NCI-H2196 treated with DMSO at 0.1 percent for 48 hours (cell line): Measurements from ENCODE around the gene KCNC3.

Experiments
- DNase-seq: peaks from one replicate; lab custom pipeline; 2025; ENCODE audit not compliant: unreplicated experiment; lab: John Stamatoyannopoulos, UW

Gene KCNC3

DNA sequence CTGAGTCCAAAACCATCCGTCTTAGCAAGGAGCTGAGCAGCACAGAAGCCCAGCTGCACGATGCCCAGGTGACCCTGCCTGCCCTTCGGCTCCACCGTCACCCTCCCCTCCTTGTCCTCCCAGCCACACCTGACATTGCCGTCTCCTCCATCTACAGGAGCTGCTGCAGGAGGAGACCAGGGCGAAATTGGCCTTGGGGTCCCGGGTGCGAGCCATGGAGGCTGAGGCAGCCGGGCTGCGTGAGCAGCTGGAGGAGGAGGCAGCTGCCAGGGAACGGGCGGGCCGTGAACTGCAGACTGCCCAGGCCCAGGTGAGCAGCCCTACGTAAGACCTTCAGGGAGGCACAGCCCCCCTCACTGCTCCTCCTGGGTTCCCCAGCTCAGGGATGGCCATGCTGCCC is 49.1 kb downstream of the KCNC3 start:
- DNase-seq, result no peak

DNA sequence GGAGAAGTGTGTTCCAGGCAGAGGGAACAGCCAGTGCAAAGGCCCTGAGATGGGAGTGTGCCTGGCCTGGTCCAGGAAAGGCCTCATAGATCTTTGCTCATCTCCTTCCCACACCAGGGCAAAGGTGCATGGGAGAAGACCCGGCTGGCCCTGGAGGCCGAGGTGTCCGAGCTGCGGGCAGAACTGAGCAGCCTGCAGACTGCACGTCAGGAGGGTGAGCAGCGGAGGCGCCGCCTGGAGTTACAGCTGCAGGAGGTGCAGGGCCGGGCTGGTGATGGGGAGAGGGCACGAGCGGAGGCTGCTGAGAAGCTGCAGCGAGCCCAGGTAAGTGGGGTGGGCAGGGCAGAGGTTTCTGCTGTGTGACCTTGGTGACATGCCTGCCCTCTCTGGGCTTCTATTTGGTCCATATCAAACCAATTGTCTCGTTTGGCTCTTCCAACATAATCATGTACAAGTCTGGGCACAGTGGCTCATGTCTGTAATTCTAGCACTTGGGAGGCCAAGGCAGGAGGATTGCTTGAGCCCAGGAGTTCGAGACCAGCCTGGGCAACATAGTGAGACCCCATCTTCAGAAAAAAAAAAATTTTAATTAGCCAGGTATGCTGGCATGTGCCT is 51.1 kb downstream of the KCNC3 start:
- no peak for DNase-seq

DNA sequence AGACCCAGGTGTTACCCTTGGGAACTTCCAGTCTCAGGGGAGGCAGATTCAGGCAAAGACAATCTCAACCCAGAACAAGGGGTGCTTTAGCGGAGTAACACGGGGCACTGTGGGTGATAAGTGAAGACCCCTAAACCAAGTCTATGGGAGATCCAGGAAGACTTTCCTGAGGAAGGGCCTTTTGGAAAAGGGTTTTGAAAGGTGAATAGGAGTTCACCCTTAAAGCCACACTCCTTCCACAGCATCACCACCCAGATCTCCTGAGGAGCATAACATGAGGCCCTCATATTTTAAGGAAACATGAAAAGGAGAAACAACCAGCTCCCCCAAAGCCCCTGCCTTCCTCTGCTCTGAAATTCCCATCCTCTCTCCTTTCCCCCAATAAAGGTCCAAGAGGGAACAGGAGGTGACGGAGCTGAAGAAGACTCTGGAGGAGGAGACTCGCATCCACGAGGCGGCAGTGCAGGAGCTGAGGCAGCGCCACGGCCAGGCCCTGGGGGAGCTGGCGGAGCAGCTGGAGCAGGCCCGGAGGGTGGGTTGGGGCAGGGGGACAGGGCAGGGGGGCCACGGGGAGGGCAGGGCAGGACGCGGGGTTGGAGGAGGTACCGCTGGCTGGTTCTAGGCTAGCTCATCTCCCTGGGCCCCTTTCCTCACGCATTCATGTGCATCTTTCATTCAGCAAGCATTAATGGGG is 52.7 kb downstream of the KCNC3 start:
- no peak for DNase-seq

DNA sequence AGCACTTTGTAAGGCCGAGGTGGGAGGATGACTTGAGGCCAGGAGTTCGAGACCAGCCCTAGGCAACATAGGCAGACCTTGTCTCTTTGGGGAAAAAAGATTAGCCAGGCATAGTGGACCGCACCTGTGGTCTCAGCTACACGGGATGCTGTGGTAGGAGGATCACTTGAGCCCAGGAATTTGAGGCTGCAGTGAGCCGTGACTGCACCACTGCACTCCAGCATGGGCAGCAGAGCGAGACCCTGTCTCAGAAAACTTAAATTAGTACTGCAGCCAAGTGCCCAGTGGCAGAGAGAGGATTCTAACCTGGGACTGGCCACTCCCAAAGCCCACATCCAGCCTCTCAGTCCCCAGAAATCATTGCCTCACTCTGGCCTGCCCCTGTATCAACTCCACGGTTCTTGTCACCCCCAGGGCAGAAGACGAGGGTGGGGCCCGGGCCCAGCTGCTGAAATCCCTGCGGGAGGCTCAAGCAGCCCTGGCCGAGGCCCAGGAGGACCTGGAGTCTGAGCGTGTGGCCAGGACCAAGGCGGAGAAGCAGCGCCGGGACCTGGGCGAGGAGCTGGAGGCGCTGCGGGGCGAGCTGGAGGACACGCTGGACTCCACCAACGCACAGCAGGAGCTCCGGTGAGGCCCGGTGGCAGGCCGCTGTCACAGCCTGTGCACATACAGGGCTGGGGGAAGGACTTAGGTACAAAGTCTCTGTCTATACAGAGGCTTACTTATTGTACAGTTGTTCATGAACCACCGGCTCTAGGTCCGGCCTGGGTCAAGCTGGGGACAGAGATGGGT is 53.4 kb downstream of the KCNC3 start:
- no peak for DNase-seq

DNA sequence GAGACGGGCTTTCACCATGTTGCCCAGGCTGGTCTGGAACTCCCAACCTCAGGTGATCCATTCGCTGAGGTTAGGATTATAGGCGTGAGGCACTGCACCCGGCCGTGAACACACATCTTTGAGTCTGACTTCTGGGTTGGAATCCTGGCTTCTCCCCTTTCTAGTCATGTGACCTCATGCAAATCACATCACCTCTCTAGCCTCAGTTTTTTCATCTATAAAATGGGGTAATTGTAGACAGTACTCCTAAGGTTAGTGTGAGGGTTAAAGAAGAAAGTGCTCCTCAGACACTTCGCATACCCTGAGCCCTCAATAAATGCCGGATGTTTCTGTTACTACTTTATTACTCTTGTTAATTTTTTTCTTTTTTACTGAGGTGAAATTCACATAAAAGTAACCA is 55.4 kb downstream of the KCNC3 start:
- DNase-seq, result no peak

DNA sequence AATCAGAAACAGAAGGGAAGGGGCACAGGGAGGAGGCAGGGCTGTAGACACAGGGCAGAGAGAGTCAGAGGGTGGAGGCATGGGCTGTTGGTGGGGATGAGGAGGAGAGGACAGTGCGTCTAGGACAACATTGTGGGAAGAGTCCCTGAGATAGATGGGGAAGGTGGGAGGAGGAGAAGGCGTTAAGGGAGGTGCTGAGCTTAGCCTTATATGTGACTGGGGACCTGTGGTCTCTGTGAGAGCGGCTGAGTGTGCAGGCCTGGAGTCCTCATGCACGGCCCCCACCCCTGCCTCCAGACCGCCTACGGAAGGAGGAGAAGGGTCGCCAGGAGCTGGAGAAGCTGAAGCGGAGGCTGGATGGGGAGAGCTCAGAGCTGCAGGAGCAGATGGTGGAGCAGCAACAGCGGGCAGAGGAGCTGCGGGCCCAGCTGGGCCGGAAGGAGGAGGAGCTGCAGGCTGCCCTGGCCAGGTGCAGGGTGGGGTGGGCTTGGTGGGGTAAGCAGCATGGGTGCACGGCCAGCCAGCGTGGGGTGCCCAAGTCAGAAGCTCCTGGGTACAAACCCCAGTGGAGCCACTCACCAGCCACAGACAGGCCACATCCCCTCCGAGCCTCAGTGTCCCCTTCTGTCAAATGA is 56.8 kb downstream of the KCNC3 start:
- DNase-seq, result no peak

DNA sequence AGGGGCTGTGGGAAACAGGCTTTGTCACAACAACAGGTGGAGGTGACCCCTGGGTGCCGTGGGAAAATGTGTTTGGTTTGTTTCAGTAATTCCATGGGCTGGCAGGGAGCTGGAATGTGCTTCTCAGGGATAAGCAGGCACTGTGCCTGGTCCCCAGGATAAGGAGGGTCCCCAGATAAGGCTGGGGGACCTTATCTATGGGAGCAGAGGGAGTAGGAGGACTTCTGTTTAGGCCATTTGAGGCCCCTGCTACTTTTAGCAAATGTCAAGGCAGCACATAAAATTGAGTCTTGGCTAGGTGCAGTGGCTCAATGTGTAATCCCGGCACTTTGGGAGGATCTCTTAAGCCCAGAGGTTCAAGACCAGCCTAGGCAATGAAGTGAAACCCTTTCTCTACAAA is 59.5 kb downstream of the KCNC3 start:
- no peak for DNase-seq

DNA sequence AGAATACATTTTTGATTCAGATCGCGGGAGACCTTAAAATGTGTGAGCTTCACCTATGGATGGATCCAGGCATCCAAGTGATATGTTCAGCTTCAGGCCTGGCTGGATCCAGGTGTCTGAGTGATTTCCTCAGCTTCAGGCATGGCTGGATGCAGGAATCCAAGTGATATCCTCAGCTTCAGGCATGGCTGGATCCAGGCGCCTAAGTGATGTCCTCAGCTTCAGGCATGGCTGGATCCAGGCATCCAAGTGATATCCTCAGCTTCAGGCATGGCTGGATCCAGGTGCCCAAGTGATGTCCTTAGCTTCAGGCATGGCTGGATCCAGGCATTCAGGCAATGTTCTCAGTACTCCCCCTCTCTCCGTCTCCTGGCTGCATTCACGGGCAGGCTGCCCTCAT is 60.7 kb downstream of the KCNC3 start:
- no peak for DNase-seq

DNA sequence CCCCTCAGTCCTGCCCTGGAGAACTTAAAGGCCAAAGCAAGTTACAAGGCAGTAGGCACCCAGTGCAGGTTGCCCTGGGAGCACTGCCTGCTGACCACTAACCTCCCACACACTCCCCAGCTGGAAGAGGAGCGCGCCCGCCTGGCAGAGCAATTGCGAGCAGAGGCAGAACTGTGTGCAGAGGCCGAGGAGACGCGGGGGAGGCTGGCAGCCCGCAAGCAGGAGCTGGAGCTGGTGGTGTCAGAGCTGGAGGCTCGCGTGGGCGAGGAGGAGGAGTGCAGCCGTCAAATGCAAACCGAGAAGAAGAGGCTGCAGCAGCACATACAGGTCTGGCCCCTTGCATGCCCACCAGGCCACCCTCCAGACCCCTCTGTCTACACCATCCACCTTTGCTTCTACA is 61.1 kb downstream of the KCNC3 start:
- no peak for DNase-seq

DNA sequence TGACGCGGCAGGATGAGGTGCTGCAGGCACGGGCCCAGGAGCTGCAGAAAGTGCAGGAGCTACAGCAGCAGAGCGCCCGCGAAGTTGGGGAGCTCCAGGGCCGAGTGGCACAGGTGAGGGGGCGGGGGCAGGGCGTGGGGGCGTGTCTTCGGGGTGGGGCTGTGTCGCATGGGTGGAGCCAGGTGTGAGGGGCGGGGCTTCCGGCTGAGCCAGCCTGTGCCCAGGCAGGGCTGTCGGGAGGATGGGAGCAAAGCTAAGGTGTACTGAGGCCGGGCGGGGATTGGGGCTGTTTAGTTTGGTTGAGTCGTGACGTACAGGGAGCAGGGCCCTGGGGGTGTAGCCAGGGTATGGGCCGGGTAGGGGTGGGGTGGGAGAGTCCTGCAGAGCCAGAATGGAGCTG is 62.3 kb downstream of the KCNC3 start:
- DNase-seq, result no peak

DNA sequence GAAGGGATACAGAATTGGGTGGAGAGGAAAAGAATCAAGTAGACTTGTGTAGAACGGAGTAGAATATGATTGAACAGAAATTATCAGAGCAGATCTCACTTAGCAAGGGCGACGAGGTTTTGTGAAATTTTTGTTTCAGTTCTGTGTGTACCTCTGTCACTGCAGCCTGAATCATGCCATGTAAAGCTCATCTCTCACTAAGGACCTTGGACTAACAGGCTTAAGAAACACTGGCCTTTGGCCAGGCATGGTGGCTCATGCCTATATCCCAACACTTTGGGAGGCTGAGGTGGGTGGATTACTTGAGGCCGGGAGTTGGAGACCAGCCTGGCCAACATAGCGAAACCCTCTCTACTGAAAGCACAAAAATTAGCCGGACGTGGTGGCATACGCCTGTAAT is 63.1 kb downstream of the KCNC3 start:
- DNase-seq, result no peak

DNA sequence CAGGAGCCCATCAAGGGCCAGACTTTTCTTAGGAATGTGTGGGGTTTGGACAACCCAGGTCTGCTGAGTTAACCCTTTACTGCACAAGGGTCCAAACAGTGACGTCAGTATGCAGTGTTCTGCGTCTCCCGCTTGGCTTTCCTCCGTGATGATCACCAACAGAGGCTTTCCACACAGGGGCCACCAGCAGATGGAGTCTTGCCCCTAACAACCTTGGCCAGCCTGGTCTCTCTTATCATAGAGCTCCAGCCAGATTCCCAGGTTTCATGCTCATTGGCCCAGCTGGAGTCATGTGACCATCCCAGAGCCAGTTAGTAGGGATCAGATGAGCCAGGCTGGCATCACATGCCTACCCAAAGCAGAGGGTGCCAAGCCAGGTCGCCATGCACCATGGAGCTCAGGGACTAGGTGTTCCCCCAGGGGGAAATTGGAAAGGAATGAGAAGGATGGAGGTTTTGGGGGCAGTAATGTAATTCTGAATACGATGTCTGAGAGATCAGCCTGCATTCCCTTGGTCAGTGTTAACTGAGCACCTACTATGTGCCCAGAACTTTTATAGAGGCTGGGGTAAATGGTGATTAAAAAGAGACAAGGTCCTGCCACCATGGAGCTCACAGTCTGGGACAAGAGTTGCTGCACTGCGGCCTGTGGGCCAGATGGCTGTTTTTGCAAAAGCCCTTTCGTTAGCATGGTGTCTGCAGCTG is 64.5 kb downstream of the KCNC3 start:
- DNase-seq, result no peak

DNA sequence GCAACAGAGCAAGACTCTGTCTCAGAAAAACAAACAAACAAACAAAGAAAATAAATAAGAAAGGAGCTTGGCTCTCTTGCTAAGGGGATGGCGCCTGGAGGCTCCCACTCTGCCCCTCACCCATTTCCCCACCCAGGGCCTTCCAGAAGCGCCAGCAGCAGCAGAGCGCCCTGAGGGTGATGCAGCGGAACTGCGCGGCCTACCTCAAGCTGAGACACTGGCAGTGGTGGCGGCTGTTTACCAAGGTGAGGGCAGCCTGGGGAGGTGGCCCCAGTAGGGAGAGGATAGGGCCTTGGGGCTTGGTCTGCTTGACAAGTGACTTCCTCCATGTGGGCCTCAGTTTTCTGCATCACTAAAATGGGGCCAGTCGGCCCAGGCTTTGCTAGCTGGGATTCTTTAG is 66.0 kb downstream of the KCNC3 start:
- no peak for DNase-seq
